H1 (cell line): ENCODE results near the gene CCDC71L. TPM values are rescaled to one million over a fixed set of nuclear protein-coding genes. Genes with fewer than 3 reads are reported as not detected.

Source experiments
- CTCF ChIA-PET: fragments of 300-600 bp; sonication (Branson Sonifier 250); formaldehyde crosslinking; loops from one replicate; lab custom pipeline; 2021; ENCODE audit not compliant: partially characterized antibody; lab: Charles Lee
- POLR2A ChIA-PET: fragments of 300-600 bp; sonication (Branson Sonifier 250); formaldehyde crosslinking; loops from one replicate; lab custom pipeline; 2021; ENCODE audit warnings: inconsistent platforms; ENCODE audit not compliant: partially characterized antibody; lab: Charles Lee
- DNase-seq, 2 experiments: peaks; one replicate each; pipeline versions ENCODE4 v3.0.0 to v3.0.0-alpha.2; 2010 to 2022; ENCODE audit warnings: low spot score in 2 of 2, low read depth in 1 of 2, mixed read lengths in 1 of 2
- FAIRE-seq: peaks from 2 replicates; lab custom pipeline; 2011; peaks lifted over from hg19 to GRCh38; lab: Jason Lieb, UNC
- H2AFZ ChIP-seq: 2 replicates; pipeline ENCODE4 v1.8.1; 2012; ENCODE audit warnings: low read length, inconsistent platforms
- H2AK5ac ChIP-seq: 2 replicates; pipeline ENCODE4 v1.6.1; 2013; ENCODE audit warnings: low read depth, low read length
- H2BK120ac ChIP-seq: replicated peaks from 2 replicates; pipeline ENCODE3; 2013; ENCODE audit warnings: low read depth, low read length, inconsistent platforms
- H2BK12ac ChIP-seq: 2 replicates; pipeline ENCODE4 v1.6.1; 2013; ENCODE audit warnings: low read depth, low read length
- H2BK15ac ChIP-seq: 2 replicates; pipeline ENCODE4 v1.6.1; 2013; ENCODE audit warnings: low read length
- H2BK20ac ChIP-seq: 2 replicates; pipeline ENCODE4 v1.6.1; 2013; ENCODE audit warnings: low read length
- H2BK5ac ChIP-seq: 2 replicates; pipeline ENCODE4 v1.6.1; 2013; ENCODE audit warnings: low read depth, low read length
- H3K14ac ChIP-seq: 2 replicates; pipeline ENCODE4 v1.6.1; 2013; ENCODE audit warnings: inconsistent platforms; ENCODE audit not compliant: insufficient read length
- H3K18ac ChIP-seq: 2 replicates; pipeline ENCODE4 v1.6.1; 2013; ENCODE audit warnings: low read length; ENCODE audit errors: extremely low read depth
- H3K23ac ChIP-seq: 2 replicates; pipeline ENCODE4 v1.6.1; 2013; ENCODE audit warnings: inconsistent platforms; ENCODE audit not compliant: insufficient read length
- H3K23me2 ChIP-seq: 2 replicates; pipeline ENCODE4 v1.6.1; 2013; ENCODE audit warnings: low read depth, low read length
- H3K27ac ChIP-seq: 2 replicates; pipeline ENCODE4 v1.6.1; 2011; ENCODE audit warnings: low read depth, low read length, inconsistent platforms
- H3K27me3 ChIP-seq, 4 experiments: replicated peaks in 1 of 4; 1 replicate in 1 of 4; 2 replicates in 3 of 4; pipeline versions ENCODE4 v1.6.1 to v1.8.1; 2011 to 2013; ENCODE audit warnings: low read length in 3 of 4, mild to moderate bottlenecking in 3 of 4, inconsistent platforms in 2 of 4, mixed read lengths in 2 of 4, moderate library complexity in 1 of 4; ENCODE audit not compliant: control insufficient read depth in 3 of 4, insufficient read depth in 3 of 4; ENCODE audit errors: extremely low read depth in 1 of 4
- H3K36me3 ChIP-seq, 4 experiments: 2 replicates each; pipeline versions ENCODE4 v1.6.1 to v1.8.1; 2011 to 2013; ENCODE audit warnings: mild to moderate bottlenecking in 4 of 4, low read length in 3 of 4, moderate library complexity in 2 of 4, control low read depth in 1 of 4, inconsistent platforms in 1 of 4; ENCODE audit not compliant: insufficient read depth in 4 of 4, control insufficient read depth in 2 of 4
- H3K4ac ChIP-seq: replicated peaks from 2 replicates; pipeline ENCODE3; 2013; ENCODE audit warnings: low read length, low read depth, mixed read lengths, inconsistent platforms; ENCODE audit not compliant: insufficient read length
- H3K4me1 ChIP-seq, 4 experiments: replicated peaks in 1 of 4; 1 replicate in 1 of 4; 2 replicates in 3 of 4; pipeline versions ENCODE4 v1.6.1 to v1.8.1; 2011 to 2013; ENCODE audit warnings: low read length in 3 of 4, inconsistent platforms in 2 of 4, mixed read lengths in 1 of 4; ENCODE audit not compliant: insufficient read depth in 4 of 4, control insufficient read depth in 3 of 4
- H3K4me2 ChIP-seq, 2 experiments: 2 replicates each; pipeline versions ENCODE4 v1.6.1 to v1.8.1; 2011 to 2013; ENCODE audit warnings: low read depth in 2 of 2, low read length in 2 of 2, control low read depth in 1 of 2, inconsistent platforms in 1 of 2, mild to moderate bottlenecking in 1 of 2; ENCODE audit not compliant: insufficient read depth in 1 of 2
- H3K4me3 ChIP-seq, 4 experiments: fragments of 200-600, 300-600 bp in 1 of 4; sonication (generic), shearing (Covaris generic), sonication (Bioruptor Twin) in 1 of 4; 2 replicates each; pipeline versions ENCODE4 v1.5.1 to v1.8.1; 2011 to 2016; ENCODE audit warnings: low read length in 4 of 4, low read depth in 3 of 4, control low read depth in 2 of 4, inconsistent platforms in 2 of 4, mild to moderate bottlenecking in 2 of 4, mixed read lengths in 1 of 4, moderate library complexity in 1 of 4; ENCODE audit not compliant: insufficient read depth in 2 of 4; ENCODE audit errors: extremely low read depth in 1 of 4
- H3K56ac ChIP-seq: replicated peaks from 2 replicates; pipeline ENCODE3; 2013; ENCODE audit warnings: low read depth, mild to moderate bottlenecking, mixed read lengths, low read length, inconsistent platforms; ENCODE audit not compliant: insufficient read length
- H3K79me1 ChIP-seq: 2 replicates; pipeline ENCODE4 v1.6.1; 2013; ENCODE audit warnings: low read depth, low read length, control low read depth
- H3K79me2 ChIP-seq, 2 experiments: 2 replicates each; pipeline versions ENCODE4 v1.6.1 to v1.8.1; 2012 to 2013; ENCODE audit warnings: low read length in 2 of 2, mild to moderate bottlenecking in 2 of 2, inconsistent platforms in 1 of 2; ENCODE audit not compliant: insufficient read depth in 2 of 2, control insufficient read depth in 1 of 2
- H3K9ac ChIP-seq, 4 experiments: replicated peaks in 1 of 4; 1 replicate in 1 of 4; 2 replicates in 3 of 4; pipeline versions ENCODE4 v1.6.1 to v1.8.1; 2011 to 2013; ENCODE audit warnings: low read depth in 3 of 4, low read length in 3 of 4, control low read depth in 2 of 4, mild to moderate bottlenecking in 2 of 4, moderate library complexity in 2 of 4, inconsistent platforms in 1 of 4; ENCODE audit errors: extremely low read depth in 1 of 4
- H3K9me3 ChIP-seq, 2 experiments: 2 replicates each; pipeline versions ENCODE4 v1.6.1 to v1.8.1; 2012 to 2013; ENCODE audit warnings: mild to moderate bottlenecking in 2 of 2, moderate library complexity in 2 of 2, control low read depth in 1 of 2, inconsistent platforms in 1 of 2, low read depth in 1 of 2, low read length in 1 of 2, mixed read lengths in 1 of 2; ENCODE audit not compliant: insufficient read depth in 2 of 2
- H4K20me1 ChIP-seq, 2 experiments: replicated peaks in 1 of 2; 2 replicates each; pipeline versions ENCODE3 to v1.8.1; 2011 to 2013; ENCODE audit warnings: inconsistent platforms in 2 of 2, low read length in 2 of 2, mild to moderate bottlenecking in 1 of 2; ENCODE audit not compliant: insufficient read depth in 2 of 2, control insufficient read depth in 1 of 2
- H4K5ac ChIP-seq: 2 replicates; pipeline ENCODE4 v1.6.1; 2013; ENCODE audit warnings: low read length, low read depth, mixed read lengths, inconsistent platforms; ENCODE audit not compliant: insufficient read length
- H4K8ac ChIP-seq: 2 replicates; pipeline ENCODE4 v1.8.0; 2013; ENCODE audit warnings: mild to moderate bottlenecking, moderate library complexity, low read length, inconsistent platforms; ENCODE audit not compliant: insufficient read depth; ENCODE audit errors: extremely low read depth
- H4K91ac ChIP-seq: replicated peaks from 2 replicates; pipeline ENCODE3; 2013; ENCODE audit warnings: low read length, mixed read lengths, inconsistent platforms; ENCODE audit not compliant: insufficient read length
- CHD1 ChIP-seq: IDR thresholded peaks from 2 replicates; pipeline ENCODE4 v1.6.1; 2012; ENCODE audit warnings: low read depth, low read length, improper control_type of control experiment
- KDM5A ChIP-seq: fragments of 200-600 bp; IDR thresholded peaks from 2 replicates; pipeline ENCODE4 v1.7.1; 2012; ENCODE audit warnings: mild to moderate bottlenecking, low read length, inconsistent platforms, mixed read lengths
- POLR2AphosphoS5 ChIP-seq: IDR thresholded peaks from 2 replicates; pipeline ENCODE4 v1.6.1; 2011; ENCODE audit warnings: low read depth, low read length
- RBBP5 ChIP-seq: IDR thresholded peaks from 2 replicates; pipeline ENCODE4 v1.7.1; 2012; ENCODE audit warnings: low read depth, mild to moderate bottlenecking, inconsistent platforms, low read length, moderate library complexity, borderline replicate concordance
- SAP30 ChIP-seq: fragments of 300-600 bp; sonication (generic); IDR thresholded peaks from 2 replicates; pipeline ENCODE4 v1.7.1; 2012; ENCODE audit warnings: low read length, moderate library complexity, mild to moderate bottlenecking, inconsistent platforms; ENCODE audit not compliant: insufficient read depth, insufficient replicate concordance
- SP1 ChIP-seq: IDR thresholded peaks from 2 replicates; pipeline ENCODE4 v1.6.1; 2011; ENCODE audit warnings: low read depth, low read length
- SRF ChIP-seq: IDR thresholded peaks from 2 replicates; pipeline ENCODE4 v1.6.1; 2011; ENCODE audit warnings: mild to moderate bottlenecking, low read depth, low read length, moderate library complexity
- SUZ12 ChIP-seq: fragments of 200-600 bp; sonication (generic); IDR thresholded peaks from 2 replicates; pipeline ENCODE4 v1.6.1; 2012; ENCODE audit warnings: mild to moderate bottlenecking, inconsistent platforms, low read length, moderate library complexity, mixed read lengths
- TAF7 ChIP-seq: optimal IDR thresholded peaks from 2 replicates; pipeline ENCODE3; 2011; ENCODE audit warnings: low read depth, mild to moderate bottlenecking, inconsistent platforms, low read length, moderate library complexity, borderline replicate concordance
- ZNF274 ChIP-seq: IDR thresholded peaks from 2 replicates; pipeline ENCODE4 v1.7.0; 2012; ENCODE audit warnings: low read length, borderline replicate concordance; ENCODE audit errors: extremely low read depth
- polyA plus RNA-seq, 7 experiments: library from polyadenylated mRNA; depleted of rRNA in 3 of 7; stranded (reverse) in 5 of 7; unstranded in 2 of 7; fragments of >200 nt in 5 of 7; fragments of 200-250 nt in 2 of 7; gene quantifications; 1 replicate in 5 of 7; 2 replicates in 1 of 7; 4 replicates in 1 of 7; pipeline versions ENCODE4 v1.2.1 to v1.2.3, GENCODE V29; 2011 to 2013; ENCODE audit warnings: missing spikeins in 2 of 7, mixed read lengths in 2 of 7
- total RNA-seq: library from RNA; stranded (reverse); fragmentation: NEBNext Ultra II Directional; extraction: Animal tissue kit (Norgen Biotek cat#: 25700); gene quantifications from 2 replicates; pipeline ENCODE4 v1.2.1, GENCODE V29; 2021
- TF ChIP-seq, protein P1 (sequence below): IDR thresholded peaks from 2 replicates; pipeline ENCODE4 v1.6.1; 2011; ENCODE audit warnings: low read depth, mild to moderate bottlenecking, low read length; ENCODE audit not compliant: insufficient read depth
- TF ChIP-seq, protein P2 (sequence below), 3 experiments: IDR thresholded peaks; 1 replicate in 2 of 3; 2 replicates in 1 of 3; pipeline versions ENCODE4 v1.5.1 to v1.6.1; 2011; ENCODE audit warnings: low read length in 3 of 3, mild to moderate bottlenecking in 3 of 3, inconsistent platforms in 2 of 3, low read depth in 1 of 3, moderate library complexity in 1 of 3; ENCODE audit not compliant: insufficient read depth in 1 of 3; ENCODE audit errors: control extremely low read depth in 1 of 3

Gene CCDC71L
- total and polyA plus RNA-seq, 2 of the 8 experiments (the other 6 are each of a cell fraction or from before 2014, with no cell fraction given): 12.5 to 16.7 TPM

DNA sequence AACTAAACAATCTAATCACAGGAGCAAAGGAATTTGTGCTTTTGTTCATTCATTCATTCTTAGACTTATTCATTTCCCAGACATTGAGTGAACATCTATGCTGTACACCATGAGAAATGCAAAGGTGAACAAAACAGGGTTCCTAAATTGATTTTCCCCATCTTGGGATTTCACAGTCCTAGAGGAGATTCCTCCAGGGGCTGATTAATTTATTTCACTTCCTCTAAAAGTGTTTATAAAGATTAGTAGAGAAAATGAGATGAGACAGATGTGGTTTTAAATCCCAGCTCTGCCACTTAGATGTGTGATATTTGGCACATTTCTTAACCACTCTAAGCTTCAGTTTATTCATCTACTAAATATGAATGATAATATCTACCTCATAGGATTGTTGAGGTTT, 8.9 kb downstream of the CCDC71L start:
- no peak overlapping the region for H3K27ac ChIP-seq
- no peak overlapping the region for H2AK5ac ChIP-seq
- POLR2A ChIA-PET: no interaction called here
- H3K4me2 ChIP-seq: no peak overlapping the region
- H2BK120ac ChIP-seq: no peak overlapping the region
- no peaks in the 10 kb centered on the region for H3K79me1 ChIP-seq
- DNase-seq (no peak), FAIRE-seq (no peak)
- H3K4me3 ChIP-seq: no peak overlapping the region
- H3K36me3 ChIP-seq: no peaks in the 10 kb centered on the region
- no peak overlapping the region for H3K56ac ChIP-seq
- H4K8ac ChIP-seq: no peak overlapping the region
- no peak overlapping the region for H2BK20ac ChIP-seq
- H2AFZ ChIP-seq: no peak overlapping the region
- no peak overlapping the region for H4K5ac ChIP-seq
- H2BK5ac ChIP-seq: no peak overlapping the region
- no peak overlapping the region for H3K14ac ChIP-seq
- CTCF ChIA-PET: interaction anchor here (0.8 to 3.0 kb wide), 3 partner anchors 79 to 475 kb away, joined by 3 to 12 read pairs (median 3); no protein-coding TSS in a partner anchor
- H2BK15ac ChIP-seq: no peak overlapping the region
- no peaks in the 10 kb centered on the region for H3K9me3 ChIP-seq
- no peak overlapping the region for H3K23ac ChIP-seq
- H3K27me3 ChIP-seq: no peaks in the 10 kb centered on the region
- H2BK12ac ChIP-seq: no peak overlapping the region
- H4K91ac ChIP-seq: no peak overlapping the region
- no peaks in the 10 kb centered on the region for H4K20me1 ChIP-seq
- no peaks in the 10 kb centered on the region for H3K79me2 ChIP-seq
- no peak overlapping the region for H3K18ac ChIP-seq
- no peak overlapping the region for H3K4ac ChIP-seq
- no peaks in the 10 kb centered on the region; the same call in 1 of the 2 replicates for H3K23me2 ChIP-seq
- H3K9ac ChIP-seq: no peak overlapping the region
- H3K4me1 ChIP-seq: no peaks in the 10 kb centered on the region
- TF ChIP-seq SRF (no peak), ZNF274 (no peak), RBBP5 (no peak), SUZ12 (no peak), SP1 (no peak), TAF7 (no peak), POLR2AphosphoS5 (no peak), KDM5A (no peak), SAP30 (no peak), CHD1 (no peak)
- TF ChIP-seq, protein P1, sequence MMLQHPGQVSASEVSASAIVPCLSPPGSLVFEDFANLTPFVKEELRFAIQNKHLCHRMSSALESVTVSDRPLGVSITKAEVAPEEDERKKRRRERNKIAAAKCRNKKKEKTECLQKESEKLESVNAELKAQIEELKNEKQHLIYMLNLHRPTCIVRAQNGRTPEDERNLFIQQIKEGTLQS: no peak
- TF ChIP-seq, protein P2, sequence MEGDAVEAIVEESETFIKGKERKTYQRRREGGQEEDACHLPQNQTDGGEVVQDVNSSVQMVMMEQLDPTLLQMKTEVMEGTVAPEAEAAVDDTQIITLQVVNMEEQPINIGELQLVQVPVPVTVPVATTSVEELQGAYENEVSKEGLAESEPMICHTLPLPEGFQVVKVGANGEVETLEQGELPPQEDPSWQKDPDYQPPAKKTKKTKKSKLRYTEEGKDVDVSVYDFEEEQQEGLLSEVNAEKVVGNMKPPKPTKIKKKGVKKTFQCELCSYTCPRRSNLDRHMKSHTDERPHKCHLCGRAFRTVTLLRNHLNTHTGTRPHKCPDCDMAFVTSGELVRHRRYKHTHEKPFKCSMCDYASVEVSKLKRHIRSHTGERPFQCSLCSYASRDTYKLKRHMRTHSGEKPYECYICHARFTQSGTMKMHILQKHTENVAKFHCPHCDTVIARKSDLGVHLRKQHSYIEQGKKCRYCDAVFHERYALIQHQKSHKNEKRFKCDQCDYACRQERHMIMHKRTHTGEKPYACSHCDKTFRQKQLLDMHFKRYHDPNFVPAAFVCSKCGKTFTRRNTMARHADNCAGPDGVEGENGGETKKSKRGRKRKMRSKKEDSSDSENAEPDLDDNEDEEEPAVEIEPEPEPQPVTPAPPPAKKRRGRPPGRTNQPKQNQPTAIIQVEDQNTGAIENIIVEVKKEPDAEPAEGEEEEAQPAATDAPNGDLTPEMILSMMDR (IDR thresholded peaks at IDR 0.05; ENCODE audit: control extremely low read depth in 1 of 3, insufficient read depth in 1 of 3, low read depth in 1 of 3, low read length in 3 of 3): no peak
